NB4 (cell line): Measurements from ENCODE around the gene SGCA.

ENCODE experiments used
- POLR2A ChIP-seq: IDR thresholded peaks from 2 replicates; pipeline ENCODE4 v1.6.1; 2011; ENCODE audit warnings: mild to moderate bottlenecking; ENCODE audit not compliant: insufficient read length; ENCODE audit errors: extremely low read depth
- TF ChIP-seq, protein P1 (sequence below): IDR thresholded peaks from one replicate; pipeline ENCODE4 v1.5.1; 2012; ENCODE audit warnings: low read depth, low read length

DNA sequence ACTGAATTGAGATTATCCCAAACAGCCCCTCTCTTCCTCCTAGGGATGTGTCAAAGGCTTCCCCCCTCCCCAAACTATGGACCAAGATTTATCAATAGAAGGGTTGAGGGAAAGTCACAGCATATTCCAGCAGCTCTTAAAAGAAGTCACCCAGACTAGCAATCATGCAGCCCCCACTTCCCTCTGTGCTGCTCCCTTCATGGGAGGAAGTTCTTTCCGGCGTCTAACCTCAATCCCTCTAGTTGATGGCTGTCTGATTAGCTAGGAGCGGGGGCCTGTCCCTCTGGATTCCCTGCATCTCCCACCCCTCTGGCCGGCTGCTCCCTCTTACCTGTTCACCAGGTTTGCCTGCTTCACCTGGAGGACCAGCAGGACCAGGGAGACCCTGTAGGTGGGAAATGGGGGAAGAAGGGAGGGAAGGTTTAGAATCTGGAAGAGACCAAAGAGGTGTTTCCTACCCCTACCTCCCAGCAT, 26.4 kb downstream of the SGCA start:
- TF ChIP-seq, protein P1, sequence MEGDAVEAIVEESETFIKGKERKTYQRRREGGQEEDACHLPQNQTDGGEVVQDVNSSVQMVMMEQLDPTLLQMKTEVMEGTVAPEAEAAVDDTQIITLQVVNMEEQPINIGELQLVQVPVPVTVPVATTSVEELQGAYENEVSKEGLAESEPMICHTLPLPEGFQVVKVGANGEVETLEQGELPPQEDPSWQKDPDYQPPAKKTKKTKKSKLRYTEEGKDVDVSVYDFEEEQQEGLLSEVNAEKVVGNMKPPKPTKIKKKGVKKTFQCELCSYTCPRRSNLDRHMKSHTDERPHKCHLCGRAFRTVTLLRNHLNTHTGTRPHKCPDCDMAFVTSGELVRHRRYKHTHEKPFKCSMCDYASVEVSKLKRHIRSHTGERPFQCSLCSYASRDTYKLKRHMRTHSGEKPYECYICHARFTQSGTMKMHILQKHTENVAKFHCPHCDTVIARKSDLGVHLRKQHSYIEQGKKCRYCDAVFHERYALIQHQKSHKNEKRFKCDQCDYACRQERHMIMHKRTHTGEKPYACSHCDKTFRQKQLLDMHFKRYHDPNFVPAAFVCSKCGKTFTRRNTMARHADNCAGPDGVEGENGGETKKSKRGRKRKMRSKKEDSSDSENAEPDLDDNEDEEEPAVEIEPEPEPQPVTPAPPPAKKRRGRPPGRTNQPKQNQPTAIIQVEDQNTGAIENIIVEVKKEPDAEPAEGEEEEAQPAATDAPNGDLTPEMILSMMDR = no peak
- TF ChIP-seq POLR2A = no peak
